A673 (cell line): ENCODE measurements around the gene PIAS1.

Experiments used
- CTCF ChIP-seq: fragments of 300-800, 200-600 bp; sonication (generic); conservative IDR thresholded peaks from 2 replicates; pipeline ENCODE4 v1.5.1; 2017; ENCODE audit warnings: low read depth, mild to moderate bottlenecking, antibody characterized with exemption, low read length, moderate library complexity, mixed read lengths
- EZH2 ChIP-seq: fragments of 200-600 bp; sonication (generic); IDR thresholded peaks from 2 replicates; pipeline ENCODE4 v1.6.1; 2017; ENCODE audit warnings: borderline replicate concordance, low read depth, mild to moderate bottlenecking, mixed read lengths, antibody characterized with exemption, low read length; ENCODE audit not compliant: poor library complexity, severe bottlenecking

GRCh38 chr15:68045289-68046265 is 8.5 kb upstream of the PIAS1 start:
- no peak for TF ChIP-seq CTCF
- no peak for TF ChIP-seq EZH2
